HepG2 (cell line): ENCODE results near the gene PGLYRP4. TPM values are rescaled to one million over a fixed set of nuclear protein-coding genes. Genes with fewer than 3 reads are reported as not detected.

Experiments
- ATAC-seq: fragments of 200-7000 bp; cut with Tn5 transposase; 3 replicates; pipeline ENCODE4 v1.9.1; 2020; ENCODE audit warnings: mild to moderate bottlenecking, moderate library complexity
- BruUV-seq: library from RNA; stranded (reverse); fragments of 400-500 nt; replicated peaks from 2 replicates; lab custom pipeline; 2021; lab: Mats Ljungman, UMichigan
- CTCF ChIA-PET: fragments of 300-600 bp; formaldehyde crosslinking; extraction: SDS; loops from one replicate; lab custom pipeline; 2021; ENCODE audit warnings: low total read pairs, inconsistent platforms, low intra/inter-chr PET ratio; lab: Yijun Ruan, JAX
- POLR2A ChIA-PET: fragments of 350-600 bp; sonication (Branson Sonifier 250); formaldehyde crosslinking; loops from one replicate; lab custom pipeline; 2020; ENCODE audit warnings: antibody characterized with exemption, inconsistent platforms; lab: Yijun Ruan, JAX
- DNase-seq: peaks from one replicate; pipeline ENCODE4 v3.0.0-alpha.2; 2015; ENCODE audit warnings: low spot score
- FAIRE-seq: peaks from 3 replicates; lab custom pipeline; 2011; peaks lifted over from hg19 to GRCh38; lab: Jason Lieb, UNC
- H2AFZ ChIP-seq: one replicate; pipeline ENCODE4 v1.6.1; 2011; ENCODE audit warnings: low read length, inconsistent platforms
- H3K27ac ChIP-seq: fragments of 300-600 bp; 3 replicates; pipeline ENCODE4 v1.8.0; 2011; ENCODE audit warnings: mixed run types, mild to moderate bottlenecking, mixed read lengths, low read length, inconsistent platforms; ENCODE audit not compliant: insufficient read depth; ENCODE audit errors: extremely low read length
- H3K27me3 ChIP-seq, 2 experiments: fragments of 200-600 bp in 1 of 2; 2 replicates in 1 of 2; 3 replicates in 1 of 2; pipeline versions ENCODE4 v1.6.0 to v1.8.0; 2011; ENCODE audit warnings: low read length in 2 of 2, mild to moderate bottlenecking in 2 of 2, moderate library complexity in 2 of 2, inconsistent platforms in 1 of 2; ENCODE audit not compliant: insufficient read depth in 2 of 2, control insufficient read depth in 1 of 2
- H3K36me3 ChIP-seq, 2 experiments: fragments of 200-600 bp in 1 of 2; replicated peaks in 1 of 2; 2 replicates in 1 of 2; 3 replicates in 1 of 2; pipeline versions ENCODE4 v1.5.1 to v1.8.0; 2011; ENCODE audit warnings: low read length in 2 of 2, inconsistent platforms in 1 of 2; ENCODE audit not compliant: insufficient read depth in 2 of 2, control insufficient read depth in 1 of 2
- H3K4me1 ChIP-seq: 2 replicates; pipeline ENCODE4 v1.5.1; 2012; ENCODE audit warnings: low read length, inconsistent platforms; ENCODE audit not compliant: insufficient read depth
- H3K4me2 ChIP-seq: 2 replicates; pipeline ENCODE4 v1.6.0; 2011; ENCODE audit warnings: low read depth, low read length, inconsistent platforms
- H3K4me3 ChIP-seq, 3 experiments: fragments of 200-600 bp in 1 of 3; sonication (generic), shearing (Covaris generic) in 1 of 3; replicated peaks in 1 of 3; 2 replicates each; pipeline ENCODE4 v1.5.1; 2011 to 2016; ENCODE audit warnings: low read length in 3 of 3, inconsistent platforms in 2 of 3, low read depth in 2 of 3, mild to moderate bottlenecking in 2 of 3, control low read depth in 1 of 3, mixed read lengths in 1 of 3; ENCODE audit not compliant: insufficient read depth in 1 of 3
- H3K79me2 ChIP-seq: one replicate; pipeline ENCODE4 v1.6.1; 2011; ENCODE audit warnings: low read length, inconsistent platforms; ENCODE audit not compliant: insufficient read depth
- H3K9ac ChIP-seq: 2 replicates; pipeline ENCODE4 v1.6.0; 2011; ENCODE audit warnings: mild to moderate bottlenecking, low read depth, low read length, inconsistent platforms; ENCODE audit not compliant: insufficient read depth
- H3K9me3 ChIP-seq: 2 replicates; pipeline ENCODE4 v1.5.1; 2012; ENCODE audit warnings: mild to moderate bottlenecking, low read length
- H4K20me1 ChIP-seq: 2 replicates; pipeline ENCODE4 v1.6.0; 2011; ENCODE audit warnings: inconsistent platforms, mild to moderate bottlenecking, low read length, moderate library complexity; ENCODE audit not compliant: insufficient read depth
- JUND ChIP-seq: sonication (generic); formaldehyde crosslinking; IDR thresholded peaks from 2 replicates; pipeline ENCODE4 v1.8.0; 2022; ENCODE audit warnings: mild to moderate bottlenecking, missing genetic modification reagents
- NFIB ChIP-seq: sonication (generic); formaldehyde crosslinking; IDR thresholded peaks from 2 replicates; pipeline ENCODE4 v1.9.0; 2021; ENCODE audit warnings: missing genetic modification reagents, mild to moderate bottlenecking, borderline replicate concordance
- NR0B2 ChIP-seq: sonication (generic); formaldehyde crosslinking; IDR thresholded peaks from 2 replicates; pipeline ENCODE4 v1.4.0; 2020; ENCODE audit warnings: mild to moderate bottlenecking, missing genetic modification reagents
- PATZ1 ChIP-seq: sonication (generic); formaldehyde crosslinking; IDR thresholded peaks from 2 replicates; pipeline ENCODE4 v1.4.0; 2020; ENCODE audit warnings: missing genetic modification reagents
- RELA ChIP-seq: sonication (generic); formaldehyde crosslinking; IDR thresholded peaks from 2 replicates; pipeline ENCODE4 v1.4.0; 2020; ENCODE audit warnings: missing genetic modification reagents
- REST ChIP-seq, 2 experiments: IDR thresholded peaks; 2 replicates each; pipeline ENCODE4 v1.6.1; 2011 to 2012; ENCODE audit warnings: low read length in 2 of 2, borderline replicate concordance in 1 of 2, low read depth in 1 of 2, mild to moderate bottlenecking in 1 of 2, moderate library complexity in 1 of 2
- SIX4 ChIP-seq: sonication (generic); formaldehyde crosslinking; IDR thresholded peaks from 2 replicates; pipeline ENCODE4 v1.4.0; 2020; ENCODE audit warnings: missing genetic modification reagents
- SRY ChIP-seq: sonication (generic); formaldehyde crosslinking; IDR thresholded peaks from 2 replicates; pipeline ENCODE4 v1.8.0; 2022; ENCODE audit warnings: mild to moderate bottlenecking, missing genetic modification reagents
- TGIF2 ChIP-seq: IDR thresholded peaks from 2 replicates; pipeline ENCODE4 v1.6.1; 2016; ENCODE audit warnings: control low read depth, missing compliant biosample characterization
- TIGD3 ChIP-seq: sonication (generic); formaldehyde crosslinking; IDR thresholded peaks from 2 replicates; pipeline ENCODE4 v1.5.1; 2020; ENCODE audit warnings: mild to moderate bottlenecking, missing genetic modification reagents, borderline replicate concordance
- ZBTB37 ChIP-seq: sonication (generic); formaldehyde crosslinking; IDR thresholded peaks from 2 replicates; pipeline ENCODE4 v1.4.0; 2020; ENCODE audit warnings: mild to moderate bottlenecking, missing genetic modification reagents
- ZNF563 ChIP-seq: sonication (generic); formaldehyde crosslinking; IDR thresholded peaks from 2 replicates; pipeline ENCODE4 v1.8.0; 2022; ENCODE audit warnings: mild to moderate bottlenecking, moderate library complexity, missing genetic modification reagents
- ZNF770 ChIP-seq: sonication (generic); formaldehyde crosslinking; IDR thresholded peaks from 2 replicates; pipeline ENCODE4 v1.5.0; 2020; ENCODE audit warnings: mild to moderate bottlenecking, missing genetic modification reagents
- ZSCAN29 ChIP-seq: sonication (generic); formaldehyde crosslinking; conservative IDR thresholded peaks from 2 replicates; pipeline ENCODE4 v1.4.0; 2020; ENCODE audit warnings: mild to moderate bottlenecking, missing genetic modification reagents
- WGBS: methylation state at CpG from one replicate; pipeline ENCODE4 v1.1.6; 2017; ENCODE audit warnings: low lambda C conversion rate; 5-methylcytosine and 5-hydroxymethylcytosine counted together
- in situ Hi-C: cut with HindIII; loops from 2 replicates; pipeline ENCODE4 v1.10.0; 2017; ENCODE audit warnings: low pct_unique_long_range_greater_than_20kb; ENCODE audit not compliant: extremely low pct_ligation_motif_present
- intact Hi-C: fragments of 100-400 bp; cut with micrococcal nuclease; formaldehyde crosslinking; loops from one replicate; pipeline ENCODE4 v1.10.0; 2022; ENCODE audit not compliant: unreplicated experiment
- polyA plus RNA-seq, 8 experiments: library from polyadenylated mRNA; depleted of rRNA in 3 of 8; stranded (reverse) in 7 of 8; unstranded in 1 of 8; fragments of >200 nt; fragmentation: Illumina TruSeq in 4 of 8; extraction: Trizol in 4 of 8; gene quantifications; 2 replicates each; pipeline versions ENCODE4 v1.2.1 to v1.2.3, GENCODE V29; 2011 to 2016; ENCODE audit warnings: low read depth in 4 of 8, missing spikeins in 1 of 8, mixed read lengths in 1 of 8; ENCODE audit not compliant: insufficient read depth in 1 of 8
- total RNA-seq, 5 experiments: library from RNA; depleted of rRNA; stranded (reverse); fragments of >200 nt; fragmentation: Illumina TruSeq; extraction: Trizol; gene quantifications; 2 replicates each; pipeline ENCODE4 v1.2.3, GENCODE V29; 2016; ENCODE audit warnings: low read depth in 1 of 5

Gene PGLYRP4
- total and polyA plus RNA-seq, 2 of the 13 experiments (the other 11 are each of a cell fraction or from before 2014, with no cell fraction given) = not detected

- H3K36me3 ChIP-seq = no peaks in the 10 kb centered on the region
- H2AFZ ChIP-seq = no peak overlapping the region
- H3K79me2 ChIP-seq = no peaks in the 10 kb centered on the region
- H3K9ac ChIP-seq = no peak overlapping the region
- ChIA-PET POLR2A (no interaction called here), CTCF (no interaction called here)
- no peak overlapping the region for H3K4me2 ChIP-seq
- DNase-seq (no peak), FAIRE-seq (no peak), ATAC-seq (no peak)
- H3K4me1 ChIP-seq = no peaks in the 10 kb centered on the region
- BruUV-seq = no TSS peak
- H3K27me3 ChIP-seq = peaks cover 0 to 1% of the 10 kb centered on the region in 2 experiments; a peak in 1 of 5 replicates
- no peak overlapping the region for H3K27ac ChIP-seq
- intact Hi-C loops = no loop called here
- in situ Hi-C loops = no loop called here
- 0% methylated on average over 2 of the region's 2 CpGs for WGBS
- H4K20me1 ChIP-seq = no peaks in the 10 kb centered on the region
- H3K4me3 ChIP-seq = no peak overlapping the region
- H3K9me3 ChIP-seq = no peaks in the 10 kb centered on the region
- TF ChIP-seq ZBTB37 (CRISPR knock-in tag) = no peak
- TF ChIP-seq SIX4 (CRISPR knock-in tag) = no peak
- no peak for TF ChIP-seq TIGD3 (CRISPR knock-in tag)
- no peak for TF ChIP-seq REST (IDR thresholded peaks at IDR 0.05; ENCODE audit: borderline replicate concordance in 1 of 2, low read depth in 1 of 2, low read length in 2 of 2)
- no peak for TF ChIP-seq ZNF770 (CRISPR knock-in tag)
- no peak for TF ChIP-seq ZNF563 (CRISPR knock-in tag)
- no peak for TF ChIP-seq PATZ1 (CRISPR knock-in tag)
- no peak for TF ChIP-seq NFIB (CRISPR knock-in tag)
- no peak for TF ChIP-seq SRY (CRISPR knock-in tag)
- no peak for TF ChIP-seq JUND (CRISPR knock-in tag)
- TF ChIP-seq ZSCAN29 = no peak
- TF ChIP-seq NR0B2 = no peak
- TF ChIP-seq TGIF2 = no peak
- TF ChIP-seq RELA (CRISPR knock-in tag) = no peak
These were observed 25.4 kb upstream of the PGLYRP4 start for GRCh38 chr1:153374071-153374470.
